Stimulated activated CD8-positive, alpha-beta memory T cell treated with anti-CD3 and anti-CD28 coated beads, Interleukin-2, amount 100 ng/mL, for 1 hour (primary cell): ENCODE data around the gene SUCLG2.

Source experiments
- DNase-seq, 2 donors: peaks; one replicate each; pipeline ENCODE4 v3.0.0-alpha.2; 2020; ENCODE audit warnings: low read depth in 2 of 2

Gene SUCLG2

DNA sequence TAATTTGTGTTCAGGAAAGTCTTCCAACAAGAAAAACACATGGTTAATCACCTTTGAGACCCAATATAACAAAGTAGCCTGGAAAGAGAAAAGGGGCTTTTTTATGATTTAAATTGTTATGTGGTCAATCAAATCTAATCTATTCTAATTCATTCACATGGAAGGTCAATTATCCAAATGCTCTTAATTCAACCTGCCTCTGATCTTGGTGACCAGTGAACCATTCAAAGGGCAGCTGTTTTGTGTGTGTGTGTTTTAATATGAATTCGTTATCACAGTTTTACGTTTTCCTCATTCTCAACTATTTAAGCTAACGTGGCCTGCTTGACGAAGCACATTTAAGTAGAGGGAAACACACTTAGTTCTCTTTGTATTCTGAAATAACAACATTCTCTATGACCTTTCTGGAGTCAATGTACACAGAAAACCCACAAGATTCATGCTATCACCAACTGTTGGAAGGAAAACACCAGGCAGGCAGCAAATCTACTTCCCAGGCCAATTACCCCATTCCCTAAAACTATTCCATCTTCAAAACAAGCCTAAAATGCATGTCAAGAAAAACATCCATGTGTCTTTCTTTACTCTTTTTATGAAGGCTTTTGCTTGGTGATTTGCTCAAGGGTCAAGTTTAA lies 195.4 kb downstream of the SUCLG2 start:
- no peak for DNase-seq

- DNase-seq, result no peak
Observed at GRCh38 chr3:67458408-67458807, 196.0 kb downstream of the SUCLG2 start.

DNA sequence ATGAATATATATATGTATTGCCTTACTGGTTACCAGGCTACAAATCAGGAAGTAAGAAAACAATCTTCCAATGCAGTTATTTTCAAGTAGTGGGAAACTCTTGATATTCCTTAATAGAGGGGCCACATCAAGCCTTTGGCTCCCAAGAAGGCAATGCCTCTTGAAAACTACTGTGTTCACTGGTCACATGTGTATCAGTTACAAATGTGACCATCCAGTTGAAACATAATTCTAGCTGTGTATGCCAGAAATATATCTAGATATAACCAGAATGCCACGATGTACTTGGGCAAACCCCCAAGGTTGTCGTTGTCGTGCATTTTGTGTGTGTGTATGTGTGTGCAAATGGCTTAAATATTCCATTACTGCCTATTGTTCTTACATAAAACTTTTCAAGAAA lies 200.8 kb downstream of the SUCLG2 start:
- no peak for DNase-seq

DNA sequence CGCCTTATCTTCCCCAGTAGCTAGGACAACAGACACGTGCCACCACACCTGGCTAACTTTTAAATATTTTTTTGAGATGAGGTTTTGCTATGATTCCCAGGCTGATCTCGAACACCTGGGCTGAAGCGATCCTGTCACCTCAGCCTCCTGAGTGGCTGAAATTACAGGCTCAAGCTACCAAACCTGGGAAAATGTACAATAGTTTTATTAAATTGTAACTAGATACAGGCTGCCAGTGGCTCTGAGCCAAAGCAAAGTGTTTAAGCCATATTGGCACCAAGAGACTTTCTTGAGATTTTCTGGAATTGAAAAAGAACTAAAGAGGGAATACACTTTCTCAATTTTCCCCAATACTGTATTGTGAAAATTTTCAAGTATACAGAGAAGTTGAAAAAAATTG lies 204.3 kb downstream of the SUCLG2 start:
- no peak for DNase-seq

GRCh38 chr3:67447393-67447792 lies 207.0 kb downstream of the SUCLG2 start:
- no peak for DNase-seq

DNA sequence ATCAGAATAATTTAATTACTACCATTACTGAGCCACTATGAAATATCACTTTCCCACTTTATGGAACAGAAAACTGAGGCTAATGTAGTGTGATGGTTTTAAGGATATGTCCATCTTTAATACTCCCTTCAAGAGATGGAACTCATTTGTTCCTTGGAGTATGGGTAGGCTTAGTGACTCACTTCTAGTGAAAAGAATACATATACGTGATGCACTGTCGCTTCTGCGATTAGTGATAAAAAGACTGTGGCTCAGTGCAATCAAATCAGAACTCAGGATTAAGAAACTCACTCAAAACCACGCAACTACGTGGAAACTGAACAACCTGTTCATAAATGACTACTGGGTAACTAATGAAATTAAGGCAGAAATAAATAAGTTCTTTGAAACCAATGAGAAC lies 216.6 kb downstream of the SUCLG2 start:
- no peak for DNase-seq

DNA sequence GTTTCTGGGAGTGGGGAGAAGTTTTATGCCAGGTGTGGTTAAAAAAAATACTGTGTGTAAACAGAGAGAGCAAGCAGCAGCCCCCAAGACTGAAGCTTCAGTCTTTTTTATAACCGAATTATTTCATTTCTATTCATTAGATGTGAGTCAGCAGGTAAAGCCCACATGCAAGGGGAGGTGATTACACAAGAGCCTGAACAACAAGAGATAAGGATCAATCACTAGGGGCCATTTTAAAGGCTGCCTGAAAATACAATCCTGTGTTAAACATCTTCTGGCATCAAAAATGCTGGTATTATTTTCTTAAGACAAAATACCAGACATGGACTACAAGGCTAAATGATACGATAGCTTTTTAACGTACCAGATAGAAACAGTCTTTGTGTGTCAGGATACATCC lies 217.3 kb downstream of the SUCLG2 start:
- DNase-seq, result no peak

GRCh38 chr3:67433109-67433508 lies 221.3 kb downstream of the SUCLG2 start:
- DNase-seq, result no peak

- no peak for DNase-seq
Observed at GRCh38 chr3:67431887-67432286, 222.5 kb downstream of the SUCLG2 start.

DNA sequence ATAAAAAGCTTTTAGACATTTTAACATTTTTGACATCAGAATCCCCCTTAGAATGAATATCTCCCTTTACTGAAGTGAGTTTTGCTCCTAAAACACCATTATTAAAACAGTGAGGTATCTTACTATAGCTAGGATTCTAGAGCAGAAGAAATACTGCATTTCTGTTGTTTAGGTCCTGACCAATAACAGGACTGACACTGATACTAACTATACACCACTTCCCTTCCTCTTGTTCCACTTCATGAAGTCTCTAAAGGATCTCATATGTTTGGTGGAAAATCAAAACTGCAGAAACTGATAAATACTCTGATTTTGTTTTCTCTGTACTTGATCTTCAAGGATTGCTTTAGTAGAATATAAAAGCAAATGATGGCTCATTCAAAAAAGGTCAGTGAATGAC lies 230.7 kb downstream of the SUCLG2 start:
- no peak for DNase-seq

DNA sequence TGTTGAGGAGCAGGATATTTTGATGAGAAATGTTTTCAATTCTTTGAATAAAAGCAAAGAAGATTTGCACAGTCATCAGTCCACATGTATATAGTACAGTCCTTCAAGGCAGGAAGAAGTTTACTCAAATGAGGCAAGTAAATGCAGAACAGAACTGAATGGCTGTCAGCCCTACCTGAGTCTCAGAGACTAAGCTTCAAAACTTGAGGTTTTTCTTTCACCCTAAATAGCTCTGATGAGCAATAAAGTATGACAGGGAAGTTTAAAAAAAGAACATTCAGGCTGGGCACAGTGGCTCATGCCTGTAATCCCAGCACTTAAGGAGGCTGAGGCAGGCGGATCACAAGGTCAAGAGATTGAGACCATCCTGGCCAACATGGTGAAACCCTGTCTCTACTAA lies 232.5 kb downstream of the SUCLG2 start:
- no peak for DNase-seq

DNA sequence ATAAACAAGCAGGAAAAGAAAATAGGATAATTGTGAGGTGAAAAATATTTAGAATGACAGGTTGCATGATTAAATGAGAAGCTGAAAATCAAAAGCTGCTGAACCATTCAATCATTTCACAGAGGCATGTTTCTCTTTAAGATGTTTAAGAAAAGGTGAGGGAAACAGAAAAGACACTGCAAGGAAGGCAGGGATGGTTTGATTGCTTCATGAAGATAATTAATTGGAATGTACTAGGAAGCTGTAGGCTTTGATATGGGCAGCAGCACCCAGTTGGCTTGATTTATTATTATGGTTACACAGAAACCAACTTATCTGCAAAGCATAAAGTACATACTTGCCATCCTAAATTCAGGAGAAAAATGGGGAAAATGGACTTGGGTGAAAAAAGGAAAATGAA lies 234.6 kb downstream of the SUCLG2 start:
- DNase-seq, result no peak

DNA sequence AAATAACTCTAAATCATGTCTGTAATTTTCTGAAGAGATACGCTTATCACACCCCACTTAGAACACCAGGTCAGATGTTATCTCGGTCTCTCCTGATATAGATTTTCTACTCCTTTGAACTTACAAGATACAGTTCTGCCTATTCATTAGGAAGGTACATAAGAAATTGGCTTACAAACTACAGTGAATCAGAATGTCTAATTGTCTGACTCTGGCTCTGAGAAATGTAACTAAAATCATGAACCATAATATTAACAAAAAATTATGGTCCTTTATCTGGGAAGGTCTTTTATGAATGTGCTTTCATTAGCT lies 235.2 kb downstream of the SUCLG2 start:
- DNase-seq, result no peak

- DNase-seq, result no peak
Observed at GRCh38 chr3:67418426-67419217, 235.8 kb downstream of the SUCLG2 start.

DNA sequence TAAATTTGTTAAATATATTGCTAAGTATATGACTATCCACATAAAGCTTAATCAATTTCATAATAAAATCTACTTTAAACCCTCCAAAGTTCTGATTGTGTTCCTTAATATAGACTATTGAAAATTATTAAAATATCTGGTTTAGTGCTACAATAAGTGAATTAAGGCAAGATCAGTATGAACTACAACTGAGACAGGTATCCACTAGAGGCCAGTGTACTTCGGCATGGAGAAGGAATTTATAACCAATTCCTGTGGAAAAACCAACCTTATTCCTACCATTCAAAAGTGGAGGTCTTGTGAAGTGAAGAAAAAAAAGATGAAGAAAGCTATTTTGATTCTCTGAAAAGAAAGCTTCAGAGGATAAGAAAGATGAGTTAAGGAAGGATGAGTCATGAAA lies 237.7 kb downstream of the SUCLG2 start:
- DNase-seq, result no peak

DNA sequence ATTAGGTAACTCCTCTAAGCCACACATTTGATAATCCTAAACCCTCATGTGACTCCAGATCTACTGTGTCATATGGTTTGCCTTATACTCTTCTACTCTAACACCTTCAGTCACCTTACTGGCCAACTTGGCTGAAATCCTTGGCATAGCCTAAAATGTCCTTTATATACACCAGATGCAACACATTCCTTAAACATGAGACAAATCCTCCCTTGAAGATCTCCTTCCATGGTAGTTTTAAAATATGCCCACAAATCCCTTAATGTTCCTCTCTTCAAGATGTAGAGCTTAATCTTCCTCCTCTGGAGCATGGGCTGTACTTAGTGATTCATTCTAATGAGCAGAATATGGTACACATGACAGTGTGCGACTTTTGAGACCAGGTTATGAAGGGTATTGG lies 238.9 kb downstream of the SUCLG2 start:
- no peak for DNase-seq

DNA sequence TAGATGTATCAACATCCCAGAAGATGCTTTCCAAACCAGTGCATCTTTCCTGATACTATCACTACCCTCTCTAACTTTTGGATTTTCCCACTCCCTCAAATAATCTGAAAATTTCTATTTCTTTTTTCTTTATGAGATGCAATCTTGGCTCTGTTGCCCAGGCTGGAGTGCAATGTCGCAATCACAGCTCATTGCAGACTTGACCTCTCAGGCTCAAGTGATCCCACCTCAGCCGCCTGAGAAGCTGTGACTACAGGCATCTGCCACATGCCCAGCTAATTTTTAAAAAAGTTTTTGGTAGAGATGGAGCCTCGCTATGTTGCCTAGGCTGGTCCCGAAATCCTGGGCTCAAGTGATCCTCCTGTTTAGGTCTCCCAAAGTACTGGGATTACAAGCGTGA lies 239.7 kb downstream of the SUCLG2 start:
- no peak for DNase-seq

DNA sequence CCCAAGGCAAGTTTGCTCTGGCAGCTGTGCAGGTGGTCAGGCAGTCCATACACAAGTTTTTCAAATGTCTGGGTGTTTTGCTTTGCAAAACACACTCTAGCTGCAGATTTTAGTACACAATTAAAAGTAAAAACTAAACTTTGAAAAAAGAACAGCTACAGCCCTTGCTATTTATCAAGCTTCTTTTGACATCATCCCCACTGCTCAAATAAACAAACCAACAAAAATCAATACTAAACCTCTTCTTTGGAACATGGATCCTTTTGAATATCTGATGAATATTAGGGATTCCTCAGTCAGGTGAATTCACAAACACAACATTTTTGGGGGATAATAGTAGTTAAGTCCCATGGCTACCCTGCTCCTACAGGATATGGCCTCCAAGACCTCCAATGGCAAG lies 249.2 kb downstream of the SUCLG2 start:
- DNase-seq, result no peak

- no peak for DNase-seq
Observed at GRCh38 chr3:67402873-67403272, 251.5 kb downstream of the SUCLG2 start.

- DNase-seq, result no peak
Observed at GRCh38 chr3:67401921-67402320, 252.5 kb downstream of the SUCLG2 start.

GRCh38 chr3:67400476-67400875 lies 253.9 kb downstream of the SUCLG2 start:
- no peak for DNase-seq

DNA sequence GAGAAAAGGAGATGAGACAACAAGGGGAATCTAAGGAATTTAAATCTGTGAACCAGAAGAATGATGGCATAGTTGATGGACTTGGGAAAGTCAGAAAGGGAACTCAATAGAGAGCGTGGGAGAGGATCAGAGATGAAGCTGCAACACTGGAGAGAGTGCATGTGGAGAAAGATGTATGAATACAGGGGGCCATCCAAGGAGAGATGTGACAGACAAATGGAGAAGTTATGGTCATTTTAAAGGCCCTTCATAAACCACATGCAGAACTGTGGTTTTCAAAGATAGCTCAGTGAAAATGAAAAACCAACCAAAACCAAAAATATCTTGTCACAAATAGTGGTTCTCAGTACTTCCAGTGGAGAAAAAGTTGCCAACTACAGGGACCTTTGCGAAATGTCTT lies 265.2 kb downstream of the SUCLG2 start:
- no peak for DNase-seq

DNA sequence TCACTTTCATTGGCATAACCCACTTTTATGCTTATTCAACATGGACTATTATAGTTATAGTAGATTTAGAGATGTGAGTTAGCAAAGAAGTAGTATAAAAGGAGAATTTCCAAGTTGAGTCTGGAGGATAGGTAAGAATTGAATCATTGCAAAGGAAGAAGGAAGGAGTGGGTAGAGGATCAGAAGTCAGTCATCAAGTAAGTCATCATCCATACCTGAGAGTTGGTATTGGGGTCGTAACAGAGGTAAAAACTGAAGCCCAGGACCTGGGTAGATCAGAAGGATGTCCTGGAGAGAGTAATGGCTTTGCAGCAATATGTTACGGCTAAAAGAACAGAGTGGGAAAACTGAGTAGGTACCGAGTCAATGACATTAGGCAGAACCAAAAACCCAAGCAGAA lies 265.7 kb downstream of the SUCLG2 start:
- DNase-seq, result no peak

DNA sequence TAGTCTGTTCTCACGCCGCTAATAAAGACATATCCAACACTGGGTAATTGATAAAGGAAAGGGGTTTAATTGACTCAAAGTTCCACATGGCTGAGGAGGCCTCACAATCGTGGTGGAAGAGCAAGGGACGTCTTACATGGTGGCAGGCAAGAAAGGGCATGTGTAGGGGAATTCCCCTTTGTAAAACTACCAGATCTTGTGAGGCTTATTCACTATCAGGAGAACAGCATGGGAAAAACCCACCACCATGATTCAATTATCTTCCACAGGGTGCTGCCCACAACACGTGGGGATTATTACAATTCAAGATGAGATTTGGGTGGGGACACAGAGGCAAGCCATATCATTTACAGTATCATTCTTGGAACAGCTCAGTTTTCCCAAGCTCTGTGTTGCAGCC lies 268.0 kb downstream of the SUCLG2 start:
- no peak for DNase-seq
